ENCODE results near the gene TPRX2. TPM values are rescaled to one million over a fixed set of nuclear protein-coding genes. Genes with fewer than 3 reads are reported as not detected.

The TPRX2 gene
- total RNA-seq, 1 donor from 2014 or later = not detected

DNA sequence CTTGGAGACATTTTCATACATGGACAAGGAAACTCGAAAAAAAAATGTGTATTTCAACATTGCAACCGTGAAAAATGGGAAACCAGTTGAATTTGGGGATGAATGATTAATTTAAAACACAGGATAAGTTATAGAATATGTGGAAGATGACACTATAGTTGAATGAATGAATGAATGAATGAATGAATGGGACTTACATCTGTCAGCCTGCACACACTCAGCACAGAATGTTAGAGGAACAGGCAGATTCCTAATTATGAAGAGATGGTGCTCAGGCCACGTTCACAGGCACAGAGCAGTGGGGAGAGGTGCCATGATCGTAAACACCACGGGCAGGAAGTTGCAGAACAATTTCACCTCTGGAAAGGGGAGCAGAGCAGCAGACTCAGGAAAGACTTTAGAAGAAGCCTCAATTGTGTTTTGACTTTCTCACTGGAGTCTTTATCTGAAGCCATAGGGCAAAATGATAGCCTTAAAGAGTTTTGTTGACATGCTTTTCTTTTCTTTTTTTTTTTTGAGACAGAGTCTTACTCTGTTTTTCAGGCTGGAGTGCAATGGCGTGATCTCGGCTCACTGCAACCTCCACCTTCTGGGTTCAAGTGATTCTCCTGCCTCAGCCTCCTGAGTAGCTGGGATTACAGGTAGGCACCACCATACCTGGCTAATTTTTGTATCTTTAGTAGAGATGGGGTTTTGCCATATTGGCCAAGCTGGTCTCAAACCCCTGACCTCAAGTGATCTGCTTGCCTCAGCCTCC lies 32.0 kb downstream of the TPRX2 start:
- Mint-ChIP-seq H3K36me3 (peaks cover 2% of the 10 kb centered on the region), H3K27ac (peak overlapping the region; percentile 92), H3K4me1 (peaks cover 17% of the 10 kb centered on the region), H3K9me3 (peaks cover 9% of the 10 kb centered on the region), H3K27me3 (ENCODE audit: low read depth) (no peaks in the 10 kb centered on the region), H3K4me3 (no peak overlapping the region)
- TF ChIP-seq CTCF (IDR thresholded peaks at IDR 0.05; ENCODE audit: unreplicated experiment) = no peak
- DNase-seq (ENCODE audit: low spot score in 2 of 2, unreplicated experiment in 2 of 2) = no peak

DNA sequence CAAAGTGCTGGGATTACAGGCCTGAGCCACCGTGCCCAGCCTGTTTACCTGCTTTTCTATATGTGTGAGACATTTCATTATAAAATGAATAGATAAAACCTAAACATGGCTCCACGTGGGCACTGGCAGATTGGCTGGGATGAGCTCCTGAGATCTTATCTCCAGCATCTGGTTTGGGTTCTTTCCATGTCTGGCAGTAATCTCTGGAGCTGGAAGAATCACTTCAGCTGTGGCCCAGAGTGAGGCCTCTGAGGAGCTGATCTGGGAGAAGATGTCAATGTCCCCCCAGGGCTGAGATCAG lies 32.5 kb downstream of the TPRX2 start:
- H3K9me3 Mint-ChIP-seq = peaks cover 13% of the 10 kb centered on the region
- H3K4me3 Mint-ChIP-seq = no peak overlapping the region
- no peak for TF ChIP-seq CTCF (IDR thresholded peaks at IDR 0.05; ENCODE audit: unreplicated experiment)
- DNase-seq (ENCODE audit: low spot score in 2 of 2, unreplicated experiment in 2 of 2) = no peak
- H3K27ac Mint-ChIP-seq = peak overlapping the region; percentile 92
- no peaks in the 10 kb centered on the region for H3K27me3 Mint-ChIP-seq (ENCODE audit: low read depth)
- peaks cover 2% of the 10 kb centered on the region for H3K36me3 Mint-ChIP-seq
- peaks cover 17% of the 10 kb centered on the region for H3K4me1 Mint-ChIP-seq

DNA sequence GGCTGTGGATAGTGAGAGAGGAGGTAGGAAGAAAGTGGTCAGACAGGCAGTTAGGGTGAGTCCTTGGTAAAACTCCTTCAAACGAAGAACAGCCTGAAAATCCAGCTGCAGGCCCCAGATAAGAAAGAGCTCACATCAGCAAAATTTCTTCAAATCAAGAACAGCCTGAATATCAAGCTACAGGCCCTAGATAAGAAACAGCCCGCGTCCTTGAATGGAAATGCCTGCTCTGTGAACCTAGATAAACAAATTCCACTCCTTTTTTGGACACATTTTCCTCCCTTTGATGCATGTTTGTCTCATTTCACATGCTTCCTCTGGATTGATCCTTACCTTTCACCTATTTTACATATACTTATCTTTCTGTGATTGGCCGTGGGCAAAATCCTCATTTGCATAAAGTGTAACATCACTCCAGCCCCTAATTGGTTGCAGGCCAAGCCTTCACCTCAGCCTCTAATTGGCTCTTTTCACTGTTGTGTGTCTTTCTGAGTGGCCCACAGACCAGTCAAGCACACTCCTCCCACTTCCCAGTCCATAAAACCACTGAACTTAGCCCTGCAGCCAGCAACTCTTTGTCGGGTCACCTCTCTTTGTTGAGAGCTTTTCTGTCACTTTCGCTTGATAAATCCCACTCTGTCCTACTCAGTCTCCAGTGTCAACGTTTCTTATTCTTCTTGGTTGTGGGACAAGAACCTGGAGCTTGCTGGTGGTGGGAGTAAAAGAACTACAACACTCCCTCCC lies 33.1 kb downstream of the TPRX2 start:
- TF ChIP-seq CTCF (IDR thresholded peaks at IDR 0.05; ENCODE audit: unreplicated experiment) = no peak
- H3K36me3 Mint-ChIP-seq = peaks cover 2% of the 10 kb centered on the region
- H3K4me1 Mint-ChIP-seq = peaks cover 17% of the 10 kb centered on the region
- no peaks in the 10 kb centered on the region for H3K27me3 Mint-ChIP-seq (ENCODE audit: low read depth)
- DNase-seq (ENCODE audit: low spot score in 2 of 2, unreplicated experiment in 2 of 2) = peak in 1 of 2 experiments; percentile 40
- peak overlapping the region; percentile 92 for H3K27ac Mint-ChIP-seq
- peaks cover 13% of the 10 kb centered on the region for H3K9me3 Mint-ChIP-seq
- H3K4me3 Mint-ChIP-seq = no peak overlapping the region

- no peaks in the 10 kb centered on the region for H3K27me3 Mint-ChIP-seq (ENCODE audit: low read depth)
- peaks cover 2% of the 10 kb centered on the region for H3K36me3 Mint-ChIP-seq
- H3K4me1 Mint-ChIP-seq = peaks cover 17% of the 10 kb centered on the region
- TF ChIP-seq CTCF (IDR thresholded peaks at IDR 0.05; ENCODE audit: unreplicated experiment) = no peak
- no peak overlapping the region for H3K27ac Mint-ChIP-seq
- peaks cover 13% of the 10 kb centered on the region for H3K9me3 Mint-ChIP-seq
- DNase-seq (ENCODE audit: low spot score in 2 of 2, unreplicated experiment in 2 of 2) = no peak
- H3K4me3 Mint-ChIP-seq = no peak overlapping the region
Observed at GRCh38 chr19:47895165-47895782, 36.2 kb downstream of the TPRX2 start.

- DNase-seq (ENCODE audit: low spot score in 2 of 2, unreplicated experiment in 2 of 2) = no peak
- Mint-ChIP-seq H3K4me3 (no peak overlapping the region), H3K4me1 (peaks cover 11% of the 10 kb centered on the region), H3K27me3 (ENCODE audit: low read depth) (no peaks in the 10 kb centered on the region), H3K9me3 (peaks cover 13% of the 10 kb centered on the region), H3K36me3 (peaks cover 2% of the 10 kb centered on the region), H3K27ac (no peak overlapping the region)
- no peak for TF ChIP-seq CTCF (IDR thresholded peaks at IDR 0.05; ENCODE audit: unreplicated experiment)
Observed at GRCh38 chr19:47896019-47896418, 37.0 kb downstream of the TPRX2 start.
